ENCODE results near the gene SGO2.
"Not testable (repeated sequence)": the region's sequence is repeated elsewhere in the genome, so short reads cannot be mapped to it uniquely, and the experiment has no call there.

The SGO2 gene

DNA sequence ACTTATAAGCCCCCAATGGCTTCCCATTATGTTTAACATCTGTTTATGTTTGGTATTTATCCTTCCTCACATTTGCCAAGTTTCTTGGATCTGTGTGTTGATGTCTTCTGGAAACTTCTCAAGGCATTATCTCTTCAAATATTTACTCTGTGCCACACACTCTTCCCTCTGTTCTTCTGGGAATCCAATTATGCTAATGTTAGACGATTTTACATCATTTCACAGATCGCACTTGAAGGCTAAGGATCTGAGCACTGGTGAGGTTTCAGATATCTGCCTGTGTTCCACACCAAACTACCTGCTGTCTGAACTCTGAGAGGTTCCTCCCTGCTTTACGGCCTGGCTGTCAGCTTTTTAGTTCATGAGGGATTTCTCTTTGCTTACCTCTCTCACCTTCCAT, 69.9 kb downstream of the SGO2 start:
- no peak for DNase-seq (ENCODE audit: low read depth, low spot score)

DNA sequence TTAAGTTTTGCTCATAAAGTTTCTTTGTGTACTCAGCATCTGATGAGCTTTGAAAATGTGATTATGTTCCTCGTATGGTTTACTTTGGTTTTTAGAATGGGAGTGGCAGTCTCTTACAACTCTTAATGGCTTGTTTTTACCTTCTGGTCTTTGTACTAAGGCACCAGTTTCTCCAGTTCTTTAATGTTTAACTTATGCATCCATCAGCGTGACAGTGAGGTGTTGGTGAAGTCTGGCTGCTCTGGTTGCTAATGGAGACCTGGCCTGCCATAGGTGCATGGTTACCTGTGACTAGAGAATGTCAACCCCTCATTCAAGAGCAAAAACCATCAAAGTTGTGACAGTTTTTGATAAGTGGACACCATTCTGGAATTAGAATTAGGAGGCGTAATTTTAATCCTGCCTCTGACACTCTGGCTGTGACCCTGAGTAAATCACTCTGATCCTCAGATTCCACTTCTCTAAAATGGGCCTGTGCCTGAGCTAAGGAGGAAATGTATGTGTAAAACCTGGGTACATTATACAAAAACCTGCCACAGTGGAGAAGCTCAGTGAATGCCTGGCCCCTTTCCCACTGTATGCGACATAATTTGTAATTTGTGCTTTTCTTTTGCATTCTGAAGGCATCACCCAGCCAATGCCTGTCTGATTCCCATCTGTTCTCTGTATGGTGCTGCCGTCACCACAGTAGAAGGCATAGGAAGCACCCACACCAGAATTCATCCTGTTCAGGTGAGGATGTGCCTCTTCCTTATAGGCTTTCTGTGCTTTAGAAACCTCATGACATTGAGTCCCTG, 71.0 kb downstream of the SGO2 start:
- DNase-seq (ENCODE audit: low read depth, low spot score): no peak

DNA sequence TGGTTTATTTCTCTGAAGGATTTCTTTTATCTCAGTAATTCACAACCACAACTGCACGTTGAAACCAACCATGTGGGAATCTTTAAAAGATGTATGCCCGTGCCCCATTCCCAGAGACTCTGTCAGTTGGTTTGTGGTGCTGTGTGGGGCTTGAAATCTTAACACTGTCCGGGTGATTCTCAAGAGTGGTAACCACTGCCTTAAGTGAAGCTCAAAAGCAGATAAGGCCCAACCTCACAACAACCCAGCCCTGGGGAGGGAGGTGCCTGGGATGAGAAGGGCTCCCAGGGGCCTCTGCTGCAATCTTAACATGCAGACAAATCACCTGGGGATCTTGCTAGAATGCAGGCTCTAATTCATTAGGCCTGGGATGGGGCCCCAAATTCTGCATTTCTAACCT, 73.2 kb downstream of the SGO2 start:
- DNase-seq (ENCODE audit: low read depth, low spot score): no peak

DNA sequence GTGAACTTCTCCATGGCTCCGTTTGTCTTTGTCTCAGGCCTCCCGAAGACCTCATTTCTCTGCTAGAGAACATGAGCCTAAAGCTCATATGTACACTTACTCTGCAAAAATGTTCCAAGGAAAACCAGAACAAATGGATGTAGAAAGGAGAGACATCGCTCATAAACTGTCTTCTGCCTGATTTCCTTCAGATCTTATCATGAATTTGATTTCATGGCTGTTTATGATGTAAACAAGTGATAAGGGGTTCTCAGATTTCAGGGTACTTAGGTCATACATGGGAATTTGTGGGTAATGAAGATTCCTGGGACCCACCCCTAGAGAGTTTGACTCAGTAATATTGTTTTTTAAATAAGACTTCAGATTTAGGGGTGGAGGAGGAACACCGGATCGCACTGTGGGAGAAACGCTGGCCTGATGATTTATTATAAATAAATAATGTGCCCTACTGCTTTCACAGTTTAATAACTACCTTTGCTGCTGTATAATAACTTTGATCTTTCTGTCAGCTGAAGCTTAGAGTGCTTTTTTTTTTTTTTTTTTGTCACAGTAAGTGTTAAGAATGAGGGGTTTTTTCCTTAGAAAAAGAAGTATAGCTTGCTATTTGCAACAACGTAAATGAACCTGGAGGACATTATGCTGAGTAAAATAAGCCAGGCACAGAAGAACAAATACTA, 74.7 kb downstream of the SGO2 start:
- no peak for DNase-seq (ENCODE audit: low read depth, low spot score)

DNA sequence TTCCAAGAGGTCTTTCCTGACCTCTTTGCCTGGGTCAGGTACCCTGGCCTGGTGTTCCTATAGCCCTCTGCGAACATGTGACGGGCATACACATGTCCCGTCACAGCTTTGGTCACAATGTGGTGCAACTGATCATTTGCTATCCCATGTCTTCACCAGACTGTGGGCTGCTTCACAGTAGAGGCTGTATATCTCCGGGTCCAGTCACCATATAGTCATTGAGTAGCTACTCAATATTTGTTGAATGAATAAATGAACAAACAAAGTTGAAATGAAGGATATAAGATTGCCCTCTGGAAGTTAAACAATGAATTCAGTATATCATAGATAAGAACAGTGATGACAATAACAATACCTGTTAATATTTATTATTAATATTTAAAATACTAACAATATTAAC, 76.6 kb downstream of the SGO2 start:
- DNase-seq (ENCODE audit: low read depth, low spot score): no peak

DNA sequence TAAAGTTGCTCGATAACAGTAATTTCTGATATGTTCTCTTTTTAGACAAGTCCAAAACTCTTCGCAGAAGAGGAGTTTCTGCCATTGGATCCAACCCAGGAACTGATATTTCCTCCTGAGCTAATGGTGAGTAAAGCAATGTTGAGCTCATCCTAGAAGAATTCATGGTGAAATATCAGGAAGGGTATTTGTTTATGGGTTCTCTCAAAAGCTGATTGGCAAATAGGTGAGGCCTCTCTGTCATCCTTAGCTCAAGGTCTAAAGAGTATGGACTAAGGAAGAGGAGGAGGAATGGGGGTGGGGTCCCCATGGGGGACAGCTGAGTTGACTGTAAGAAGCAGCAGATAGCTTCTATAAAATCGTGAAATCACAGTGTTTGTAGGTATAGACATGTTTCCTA, 78.0 kb downstream of the SGO2 start:
- no peak for DNase-seq (ENCODE audit: low read depth, low spot score)

DNA sequence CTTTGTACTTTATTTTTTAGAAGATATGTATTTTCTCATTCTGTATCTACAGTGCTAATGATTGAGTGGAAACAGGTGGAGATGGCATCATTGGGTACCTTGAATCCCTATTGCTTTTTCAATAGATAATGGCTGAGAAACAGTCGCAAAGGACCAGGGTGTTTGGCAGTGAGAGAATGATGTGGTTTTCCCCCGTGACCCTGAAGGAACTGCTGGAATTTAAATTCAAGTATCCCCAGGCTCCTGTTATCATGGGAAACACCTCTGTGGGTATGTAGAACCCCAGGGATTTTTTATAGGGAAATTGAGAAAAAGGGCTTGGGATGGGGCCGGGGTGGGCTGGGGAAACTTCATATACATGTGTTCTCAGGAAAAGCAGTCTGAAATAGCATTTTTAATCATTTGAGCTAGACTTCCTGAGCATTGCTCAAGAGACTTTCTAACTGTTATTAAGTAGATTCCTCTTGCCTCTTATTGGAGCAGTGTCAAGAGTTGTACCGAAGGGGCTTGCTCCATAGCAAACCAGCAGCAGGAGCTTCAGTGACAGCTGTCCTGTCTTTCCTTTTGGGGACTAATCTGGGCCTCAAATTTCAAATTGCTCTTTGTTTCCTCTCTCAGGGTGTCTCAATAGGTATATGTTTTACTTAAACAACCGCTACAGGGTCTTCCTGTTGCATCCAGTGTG, 78.7 kb downstream of the SGO2 start:
- DNase-seq (ENCODE audit: low read depth, low spot score): no peak

DNA sequence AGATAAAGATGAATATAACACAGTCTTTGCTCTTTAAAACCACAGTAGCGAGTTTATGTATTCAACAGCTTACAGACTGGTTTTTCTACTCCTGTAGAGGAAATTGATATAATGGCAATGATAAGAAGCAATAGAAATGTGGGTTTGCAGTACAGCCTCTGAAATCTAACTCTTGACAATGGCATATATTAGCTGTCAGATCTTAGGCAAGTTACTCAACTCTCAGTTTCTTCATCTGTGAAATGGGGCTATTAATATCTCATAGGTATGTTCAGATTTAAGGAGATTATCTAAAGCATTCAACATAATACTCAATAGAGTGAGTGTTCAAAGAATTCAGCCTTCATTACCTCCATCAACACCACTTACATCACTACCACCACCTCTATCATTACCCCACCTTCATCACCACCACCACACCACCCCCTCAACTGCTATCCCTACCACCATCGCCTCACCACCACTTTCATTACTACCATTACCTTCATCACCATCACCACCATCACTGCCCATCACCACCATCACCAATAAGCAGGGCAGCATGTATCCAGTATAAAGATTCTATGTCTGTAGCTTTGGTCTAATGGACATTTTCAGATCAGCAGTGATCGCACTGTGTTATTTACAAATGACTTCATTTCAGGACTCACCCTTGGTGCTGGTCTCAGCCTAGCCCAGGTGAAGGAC, 82.5 kb downstream of the SGO2 start:
- DNase-seq (ENCODE audit: low read depth, low spot score): no peak

DNA sequence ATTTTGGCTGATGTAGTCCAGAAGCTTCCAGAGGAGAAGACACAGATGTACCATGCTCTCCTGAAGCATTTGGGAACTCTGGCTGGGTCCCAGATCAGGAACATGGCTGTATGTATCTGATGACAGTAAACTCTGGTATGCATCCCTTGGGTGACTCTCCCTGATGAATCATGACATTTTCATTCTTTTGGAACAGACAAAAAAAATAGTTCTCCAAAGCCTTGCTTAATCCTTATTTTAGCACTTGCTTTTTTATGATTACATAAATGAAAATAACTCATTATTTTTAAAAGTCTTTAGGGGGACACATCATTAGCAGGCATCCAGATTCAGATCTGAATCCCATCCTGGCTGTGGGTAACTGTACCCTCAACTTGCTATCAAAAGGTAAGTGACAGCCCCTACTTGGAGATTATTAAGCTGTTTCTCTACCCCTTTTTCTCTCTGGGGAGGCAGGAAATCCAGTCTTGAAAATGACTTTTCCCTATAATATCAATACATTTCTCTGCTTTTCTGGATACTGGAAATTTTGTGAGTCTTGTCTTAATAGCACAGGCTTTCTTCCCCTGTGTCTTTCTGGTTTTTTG, 83.1 kb downstream of the SGO2 start:
- no peak for DNase-seq (ENCODE audit: low read depth, low spot score)

DNA sequence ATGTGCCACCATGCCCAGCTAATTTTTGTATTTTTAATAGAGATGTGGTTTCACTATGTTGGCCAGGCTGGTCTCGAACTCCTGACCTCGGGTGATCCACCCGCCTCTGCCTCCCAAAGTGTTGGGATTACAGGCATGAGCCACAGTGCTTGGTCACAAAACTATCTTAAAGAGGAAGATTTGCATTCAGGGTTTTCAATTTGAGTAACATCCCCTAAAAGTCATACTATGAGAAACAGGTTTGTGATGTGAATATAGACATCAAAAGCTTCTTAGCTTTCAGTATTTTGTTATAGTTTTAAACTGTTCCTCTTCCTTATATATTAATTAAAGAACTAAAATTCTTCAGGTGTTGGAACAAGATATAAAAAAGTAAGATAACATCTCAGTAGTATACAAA, 84.2 kb downstream of the SGO2 start:
- DNase-seq (ENCODE audit: low read depth, low spot score): not testable (repeated sequence)

DNA sequence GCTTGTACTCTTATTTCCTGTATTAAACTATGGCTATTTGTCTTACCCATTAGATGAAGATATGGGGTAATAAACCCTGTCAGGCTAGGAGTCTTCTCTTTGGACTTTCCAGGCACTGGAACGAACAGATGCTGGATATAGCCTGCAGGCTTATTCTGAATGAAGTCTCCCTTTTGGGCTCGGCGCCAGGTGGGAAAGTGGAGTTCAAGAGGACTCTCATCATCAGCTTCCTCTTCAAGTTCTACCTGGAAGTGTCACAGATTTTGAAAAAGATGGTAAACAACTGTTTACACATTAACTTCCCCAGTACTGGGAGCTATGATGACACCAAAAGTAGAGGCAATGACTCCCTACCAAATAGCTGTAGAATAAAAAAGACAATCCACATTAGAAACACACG, 87.7 kb downstream of the SGO2 start:
- no peak for DNase-seq (ENCODE audit: low read depth, low spot score)

DNA sequence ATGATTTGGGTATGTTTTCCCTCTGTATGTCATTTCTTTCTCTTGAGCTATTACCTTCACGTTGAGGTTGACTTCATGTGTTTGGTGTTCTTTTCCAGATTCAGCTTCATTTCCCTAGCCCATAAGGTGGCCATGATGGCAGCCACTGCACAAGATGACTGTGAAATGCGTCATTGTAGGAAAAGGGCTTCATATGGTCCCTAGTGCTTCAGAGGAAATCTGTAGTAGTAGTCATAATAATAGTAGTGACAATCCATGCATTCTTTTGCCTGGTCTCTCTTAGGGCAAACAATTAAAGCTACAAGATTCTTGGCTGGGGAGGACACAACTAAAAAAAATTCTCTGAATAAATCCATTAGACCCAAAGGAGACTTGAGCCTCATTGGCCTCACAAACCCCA, 88.2 kb downstream of the SGO2 start:
- DNase-seq (ENCODE audit: low read depth, low spot score): no peak

DNA sequence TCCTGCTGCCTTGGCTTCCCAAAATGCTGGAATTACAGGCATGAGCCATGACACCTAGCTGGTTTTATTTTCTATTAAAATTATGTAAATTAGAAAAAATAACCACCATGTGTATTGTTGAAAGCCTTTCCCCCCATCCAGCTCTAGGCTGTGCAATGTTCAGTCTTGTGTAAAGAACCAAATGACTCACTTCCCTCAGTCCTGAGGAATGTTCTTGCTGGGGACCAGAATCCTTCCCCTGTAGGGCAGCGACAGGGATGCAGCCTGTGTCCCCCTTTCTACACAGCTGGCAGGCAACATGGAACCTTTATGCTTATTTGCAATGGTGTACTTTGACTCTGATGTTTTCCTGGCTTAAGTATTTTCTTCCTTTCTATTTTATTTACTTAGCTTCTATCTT, 89.2 kb downstream of the SGO2 start:
- no peak for DNase-seq (ENCODE audit: low read depth, low spot score)

DNA sequence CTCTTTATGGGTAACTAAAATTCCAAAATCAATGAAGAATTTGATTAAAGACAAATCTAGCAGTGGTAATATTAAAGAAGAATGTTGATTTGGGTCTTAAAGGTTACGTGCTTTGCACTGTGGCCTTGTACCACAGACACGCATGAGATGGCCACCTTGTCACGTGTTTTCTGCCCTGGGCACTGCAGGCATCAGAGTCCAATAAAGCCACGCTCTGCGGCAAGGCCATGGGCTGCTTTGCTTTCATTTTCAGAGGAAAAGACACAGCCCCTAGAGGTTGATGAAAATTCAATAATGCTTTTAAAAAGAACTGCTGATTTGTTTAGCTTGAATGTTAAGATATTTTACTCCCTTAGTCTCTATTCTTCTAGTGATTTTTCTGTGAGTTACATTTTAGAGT, 90.2 kb downstream of the SGO2 start:
- no peak for DNase-seq (ENCODE audit: low read depth, low spot score)

DNA sequence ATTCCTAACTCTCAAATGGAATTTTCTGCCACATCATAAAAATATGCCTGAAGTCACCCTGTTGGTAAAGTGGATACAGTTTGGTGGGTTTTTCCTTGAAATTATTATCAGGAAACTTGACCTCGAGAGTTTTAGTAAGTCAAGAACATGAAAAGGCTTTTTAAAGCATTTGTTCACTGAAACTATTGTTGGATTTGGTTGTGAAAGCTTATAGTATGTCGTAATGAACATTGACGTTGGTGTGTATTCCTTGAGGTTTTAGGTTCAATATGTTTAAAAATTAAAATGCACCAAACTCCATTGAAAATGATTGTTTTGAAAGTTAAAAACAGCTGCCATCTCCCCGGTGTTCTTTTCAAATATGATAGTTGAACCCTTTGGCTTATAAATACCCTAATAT, 90.6 kb downstream of the SGO2 start:
- DNase-seq (ENCODE audit: low read depth, low spot score): no peak

DNA sequence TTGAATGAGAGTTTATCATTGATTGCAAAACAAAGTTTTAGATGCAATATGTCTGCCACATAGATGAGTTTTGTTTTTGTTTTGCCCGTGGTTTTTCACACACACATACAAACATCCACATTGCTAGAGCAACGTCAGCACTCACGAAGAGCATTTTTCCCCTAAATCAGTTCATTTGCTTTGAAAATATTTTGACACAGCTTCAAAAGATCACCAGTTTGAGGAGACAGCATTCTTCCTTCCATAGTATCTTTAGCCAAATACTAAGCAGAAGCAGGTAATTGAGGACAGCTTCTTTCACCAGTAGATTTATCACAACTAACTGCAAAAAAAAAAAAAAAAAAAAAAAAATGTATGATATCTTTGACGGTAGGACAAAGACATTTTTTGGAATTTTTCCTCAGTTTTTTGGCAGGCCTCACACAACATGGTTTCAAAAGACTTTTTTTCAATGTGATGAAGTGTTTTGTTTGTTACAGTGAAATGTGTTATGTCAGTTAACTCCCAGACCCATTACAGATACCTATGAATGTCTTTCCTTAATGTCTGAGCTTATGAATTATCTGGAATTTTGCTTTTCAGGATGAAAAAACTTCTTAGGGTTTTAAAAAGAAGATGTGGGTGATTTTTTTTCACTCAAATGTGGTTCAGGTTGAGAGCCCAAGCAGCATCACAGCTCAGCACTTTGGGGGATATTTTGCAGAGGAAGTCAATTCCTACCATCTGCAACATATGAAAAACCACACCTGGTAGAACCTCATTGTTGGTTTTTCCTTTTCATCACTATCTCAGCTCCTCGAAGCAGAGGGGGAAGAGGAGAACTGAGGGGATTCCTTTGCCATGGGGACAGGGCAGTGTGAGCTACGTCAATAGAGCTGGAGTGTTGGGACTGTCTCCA, 91.4 kb downstream of the SGO2 start:
- no peak for DNase-seq (ENCODE audit: low read depth, low spot score)

DNA sequence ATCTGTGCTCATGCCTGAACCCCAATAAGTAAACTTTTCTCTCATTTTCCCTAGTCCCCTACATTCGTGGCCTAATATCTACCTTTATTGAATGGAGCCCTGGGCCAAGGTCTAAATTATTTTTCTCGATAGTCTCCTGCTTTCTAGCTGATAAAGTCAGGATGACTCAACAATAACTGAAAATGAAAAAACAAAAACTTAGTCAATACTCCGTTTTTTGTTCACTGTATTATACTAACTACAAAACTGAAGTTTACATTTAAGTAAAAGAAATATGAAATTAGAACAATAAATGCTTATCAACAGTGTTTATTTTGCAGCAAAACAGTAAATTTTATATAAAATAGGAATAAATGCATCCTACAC, 92.0 kb downstream of the SGO2 start:
- DNase-seq (ENCODE audit: low read depth, low spot score): no peak

DNA sequence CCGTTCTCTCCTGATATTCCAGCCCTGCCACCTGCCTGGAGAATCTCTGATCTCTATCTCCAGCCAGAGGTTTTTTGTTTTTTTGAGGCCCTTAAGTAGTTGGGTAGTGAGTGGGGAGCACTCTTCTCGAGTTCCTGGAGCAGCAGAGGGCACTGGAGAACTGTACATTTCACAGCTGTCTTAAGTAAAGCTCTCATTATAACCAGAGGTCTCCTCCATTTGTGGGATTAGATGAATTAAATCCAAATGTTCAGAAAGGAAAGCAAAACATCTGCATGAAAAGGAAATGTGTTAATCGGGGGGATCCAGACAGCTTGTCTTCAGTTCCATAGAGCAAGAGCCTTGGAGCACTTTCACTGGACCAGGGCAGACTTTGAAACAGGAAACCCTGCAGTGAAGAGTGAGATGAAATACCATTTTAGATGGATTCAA, 92.6 kb downstream of the SGO2 start:
- no peak for DNase-seq (ENCODE audit: low read depth, low spot score)

DNA sequence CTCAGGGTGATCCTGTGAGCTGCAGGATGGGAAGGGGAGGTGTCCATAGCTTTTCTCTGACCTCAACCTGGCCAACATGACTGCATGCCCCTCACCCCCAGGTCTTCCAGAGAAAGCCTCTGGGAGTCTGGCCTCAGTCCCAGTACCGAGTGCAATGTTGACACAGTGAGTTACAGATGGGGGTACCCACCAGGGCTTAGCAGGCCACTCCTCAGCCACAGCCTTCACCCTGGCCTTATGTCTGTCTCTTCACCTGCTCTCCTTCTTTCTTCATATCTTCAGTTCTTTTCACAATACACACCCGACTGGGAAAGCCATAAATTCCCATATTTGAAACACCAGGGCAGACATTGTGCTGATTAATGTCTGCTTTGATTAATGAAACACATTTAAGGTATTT, 93.3 kb downstream of the SGO2 start:
- no peak for DNase-seq (ENCODE audit: low read depth, low spot score)

DNA sequence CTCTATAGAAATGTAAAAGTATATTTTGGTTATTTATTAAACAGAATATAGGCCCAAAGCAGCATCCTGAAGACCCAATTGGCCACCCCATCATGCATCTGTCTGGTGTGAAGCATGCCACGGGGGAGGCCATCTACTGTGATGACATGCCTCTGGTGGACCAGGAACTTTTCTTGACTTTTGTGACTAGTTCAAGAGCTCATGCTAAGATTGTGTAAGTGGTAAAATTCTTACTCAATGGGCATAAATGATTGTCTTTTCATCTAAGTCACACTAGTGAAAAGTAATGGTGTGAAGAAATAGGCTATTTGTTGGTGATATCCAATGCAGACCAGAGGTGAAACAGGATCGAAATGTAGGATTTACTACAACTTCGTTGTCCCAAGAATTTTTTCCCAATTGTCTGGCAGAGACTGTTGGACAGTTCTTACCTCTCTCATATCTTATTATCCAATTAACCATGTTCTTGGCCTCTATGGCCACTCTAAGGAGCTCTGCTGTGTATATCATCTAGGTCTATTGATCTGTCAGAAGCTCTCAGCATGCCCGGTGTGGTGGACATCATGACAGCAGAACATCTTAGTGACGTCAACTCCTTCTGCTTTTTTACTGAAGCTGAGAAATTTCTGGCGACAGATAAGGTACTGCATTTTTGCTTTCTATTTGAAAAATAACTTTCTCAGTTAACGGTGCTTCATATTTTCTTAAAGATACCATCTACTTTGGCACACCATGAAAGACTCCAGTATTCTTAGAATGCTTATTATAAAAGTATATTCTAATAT, 94.8 kb downstream of the SGO2 start:
- DNase-seq (ENCODE audit: low read depth, low spot score): no peak

Measured in ELF-1 (cell line).